HepG2 (cell line): Measurements from ENCODE around the gene HMCN1. TPM values are rescaled to one million over a fixed set of nuclear protein-coding genes. Genes with fewer than 3 reads are reported as not detected.

Experiments used
- ATAC-seq: fragments of 200-7000 bp; cut with Tn5 transposase; 3 replicates; pipeline ENCODE4 v1.9.1; 2020; ENCODE audit warnings: mild to moderate bottlenecking, moderate library complexity
- BruUV-seq: library from RNA; stranded (reverse); fragments of 400-500 nt; replicated peaks from 2 replicates; lab custom pipeline; 2021; lab: Mats Ljungman, UMichigan
- CTCF ChIA-PET: fragments of 300-600 bp; formaldehyde crosslinking; extraction: SDS; loops from one replicate; lab custom pipeline; 2021; ENCODE audit warnings: low total read pairs, inconsistent platforms, low intra/inter-chr PET ratio; lab: Yijun Ruan, JAX
- POLR2A ChIA-PET: fragments of 350-600 bp; sonication (Branson Sonifier 250); formaldehyde crosslinking; loops from one replicate; lab custom pipeline; 2020; ENCODE audit warnings: antibody characterized with exemption, inconsistent platforms; lab: Yijun Ruan, JAX
- DNase-seq: peaks from one replicate; pipeline ENCODE4 v3.0.0-alpha.2; 2015; ENCODE audit warnings: low spot score
- FAIRE-seq: peaks from 3 replicates; lab custom pipeline; 2011; peaks lifted over from hg19 to GRCh38; lab: Jason Lieb, UNC
- H2AFZ ChIP-seq: one replicate; pipeline ENCODE4 v1.6.1; 2011; ENCODE audit warnings: low read length, inconsistent platforms
- H3K27ac ChIP-seq: fragments of 300-600 bp; 3 replicates; pipeline ENCODE4 v1.8.0; 2011; ENCODE audit warnings: mixed run types, mild to moderate bottlenecking, mixed read lengths, low read length, inconsistent platforms; ENCODE audit not compliant: insufficient read depth; ENCODE audit errors: extremely low read length
- H3K27me3 ChIP-seq, 2 experiments: fragments of 200-600 bp in 1 of 2; 2 replicates in 1 of 2; 3 replicates in 1 of 2; pipeline versions ENCODE4 v1.6.0 to v1.8.0; 2011; ENCODE audit warnings: low read length in 2 of 2, mild to moderate bottlenecking in 2 of 2, moderate library complexity in 2 of 2, inconsistent platforms in 1 of 2; ENCODE audit not compliant: insufficient read depth in 2 of 2, control insufficient read depth in 1 of 2
- H3K36me3 ChIP-seq, 2 experiments: fragments of 200-600 bp in 1 of 2; replicated peaks in 1 of 2; 2 replicates in 1 of 2; 3 replicates in 1 of 2; pipeline versions ENCODE4 v1.5.1 to v1.8.0; 2011; ENCODE audit warnings: low read length in 2 of 2, inconsistent platforms in 1 of 2; ENCODE audit not compliant: insufficient read depth in 2 of 2, control insufficient read depth in 1 of 2
- H3K4me1 ChIP-seq: 2 replicates; pipeline ENCODE4 v1.5.1; 2012; ENCODE audit warnings: low read length, inconsistent platforms; ENCODE audit not compliant: insufficient read depth
- H3K4me2 ChIP-seq: 2 replicates; pipeline ENCODE4 v1.6.0; 2011; ENCODE audit warnings: low read depth, low read length, inconsistent platforms
- H3K4me3 ChIP-seq, 3 experiments: fragments of 200-600 bp in 1 of 3; sonication (generic), shearing (Covaris generic) in 1 of 3; replicated peaks in 1 of 3; 2 replicates each; pipeline ENCODE4 v1.5.1; 2011 to 2016; ENCODE audit warnings: low read length in 3 of 3, inconsistent platforms in 2 of 3, low read depth in 2 of 3, mild to moderate bottlenecking in 2 of 3, control low read depth in 1 of 3, mixed read lengths in 1 of 3; ENCODE audit not compliant: insufficient read depth in 1 of 3
- H3K79me2 ChIP-seq: one replicate; pipeline ENCODE4 v1.6.1; 2011; ENCODE audit warnings: low read length, inconsistent platforms; ENCODE audit not compliant: insufficient read depth
- H3K9ac ChIP-seq: 2 replicates; pipeline ENCODE4 v1.6.0; 2011; ENCODE audit warnings: mild to moderate bottlenecking, low read depth, low read length, inconsistent platforms; ENCODE audit not compliant: insufficient read depth
- H3K9me3 ChIP-seq: 2 replicates; pipeline ENCODE4 v1.5.1; 2012; ENCODE audit warnings: mild to moderate bottlenecking, low read length
- H4K20me1 ChIP-seq: 2 replicates; pipeline ENCODE4 v1.6.0; 2011; ENCODE audit warnings: inconsistent platforms, mild to moderate bottlenecking, low read length, moderate library complexity; ENCODE audit not compliant: insufficient read depth
- E2F1 ChIP-seq: sonication (generic); formaldehyde crosslinking; IDR thresholded peaks from 2 replicates; pipeline ENCODE4 v1.5.0; 2020; ENCODE audit warnings: missing genetic modification reagents
- KDM1A ChIP-seq: IDR thresholded peaks from 2 replicates; pipeline ENCODE4 v1.6.1; 2016; ENCODE audit warnings: missing compliant biosample characterization
- MED8 ChIP-seq: sonication (generic); formaldehyde crosslinking; IDR thresholded peaks from 2 replicates; pipeline ENCODE4 v1.8.1; 2023; ENCODE audit warnings: mild to moderate bottlenecking, missing genetic modification reagents; ENCODE audit not compliant: insufficient replicate concordance
- NFKBIZ ChIP-seq: IDR thresholded peaks from 2 replicates; pipeline ENCODE4 v1.6.1; 2018; ENCODE audit warnings: missing genetic modification reagents, missing compliant biosample characterization
- NR2F2 ChIP-seq: IDR thresholded peaks from 2 replicates; pipeline ENCODE4 v1.6.1; 2012; ENCODE audit warnings: low read depth, inconsistent platforms, borderline replicate concordance
- POLR2AphosphoS5 ChIP-seq: IDR thresholded peaks from 2 replicates; pipeline ENCODE4 v1.6.1; 2012; ENCODE audit warnings: low read depth, low read length
- ZC3H13 ChIP-seq: sonication (generic); formaldehyde crosslinking; IDR thresholded peaks from 2 replicates; pipeline ENCODE4 v1.8.1; 2023; ENCODE audit warnings: mild to moderate bottlenecking, missing genetic modification reagents, moderate library complexity
- ZNF546 ChIP-seq: sonication (generic); formaldehyde crosslinking; conservative IDR thresholded peaks from 2 replicates; pipeline ENCODE4 v1.8.1; 2023; ENCODE audit warnings: mild to moderate bottlenecking, missing genetic modification reagents
- WGBS: methylation state at CpG from one replicate; pipeline ENCODE4 v1.1.6; 2017; ENCODE audit warnings: low lambda C conversion rate; 5-methylcytosine and 5-hydroxymethylcytosine counted together
- in situ Hi-C: cut with HindIII; loops from 2 replicates; pipeline ENCODE4 v1.10.0; 2017; ENCODE audit warnings: low pct_unique_long_range_greater_than_20kb; ENCODE audit not compliant: extremely low pct_ligation_motif_present
- intact Hi-C: fragments of 100-400 bp; cut with micrococcal nuclease; formaldehyde crosslinking; loops from one replicate; pipeline ENCODE4 v1.10.0; 2022; ENCODE audit not compliant: unreplicated experiment
- polyA plus RNA-seq, 8 experiments: library from polyadenylated mRNA; depleted of rRNA in 3 of 8; stranded (reverse) in 7 of 8; unstranded in 1 of 8; fragments of >200 nt; fragmentation: Illumina TruSeq in 4 of 8; extraction: Trizol in 4 of 8; gene quantifications; 2 replicates each; pipeline versions ENCODE4 v1.2.1 to v1.2.3, GENCODE V29; 2011 to 2016; ENCODE audit warnings: low read depth in 4 of 8, missing spikeins in 1 of 8, mixed read lengths in 1 of 8; ENCODE audit not compliant: insufficient read depth in 1 of 8
- total RNA-seq, 5 experiments: library from RNA; depleted of rRNA; stranded (reverse); fragments of >200 nt; fragmentation: Illumina TruSeq; extraction: Trizol; gene quantifications; 2 replicates each; pipeline ENCODE4 v1.2.3, GENCODE V29; 2016; ENCODE audit warnings: low read depth in 1 of 5
- TF ChIP-seq, protein P1 (sequence below): fragments of 450-650 bp; IDR thresholded peaks from 2 replicates; pipeline ENCODE4 v1.6.1; 2017
- TF ChIP-seq, protein P2 (sequence below): sonication (generic); formaldehyde crosslinking; IDR thresholded peaks from 2 replicates; pipeline ENCODE4 v1.4.0; 2020; ENCODE audit warnings: missing genetic modification reagents, borderline replicate concordance

The HMCN1 gene
- total and polyA plus RNA-seq, 2 of the 13 experiments (the other 11 are each of a cell fraction or from before 2014, with no cell fraction given): 0.03 TPM; not detected in 1

- intact Hi-C loops: no loop called here
- H3K4me2 ChIP-seq: no peak overlapping the region
- no peaks in the 10 kb centered on the region for H3K36me3 ChIP-seq
- no peak overlapping the region for H3K9ac ChIP-seq
- ChIA-PET CTCF (no interaction called here), POLR2A (no interaction called here)
- no peak overlapping the region for H2AFZ ChIP-seq
- no peak overlapping the region for H3K4me3 ChIP-seq
- in situ Hi-C loops: no loop called here
- no peaks in the 10 kb centered on the region for H3K79me2 ChIP-seq
- DNase-seq (no peak), ATAC-seq (no peak), FAIRE-seq (no peak)
- no TSS peak for BruUV-seq
- H3K9me3 ChIP-seq: no peaks in the 10 kb centered on the region
- no peaks in the 10 kb centered on the region for H3K4me1 ChIP-seq
- TF ChIP-seq E2F1 (CRISPR knock-in tag) (no peak), KDM1A (CRISPR knock-in tag) (no peak), POLR2AphosphoS5 (no peak)
- TF ChIP-seq, protein P1, sequence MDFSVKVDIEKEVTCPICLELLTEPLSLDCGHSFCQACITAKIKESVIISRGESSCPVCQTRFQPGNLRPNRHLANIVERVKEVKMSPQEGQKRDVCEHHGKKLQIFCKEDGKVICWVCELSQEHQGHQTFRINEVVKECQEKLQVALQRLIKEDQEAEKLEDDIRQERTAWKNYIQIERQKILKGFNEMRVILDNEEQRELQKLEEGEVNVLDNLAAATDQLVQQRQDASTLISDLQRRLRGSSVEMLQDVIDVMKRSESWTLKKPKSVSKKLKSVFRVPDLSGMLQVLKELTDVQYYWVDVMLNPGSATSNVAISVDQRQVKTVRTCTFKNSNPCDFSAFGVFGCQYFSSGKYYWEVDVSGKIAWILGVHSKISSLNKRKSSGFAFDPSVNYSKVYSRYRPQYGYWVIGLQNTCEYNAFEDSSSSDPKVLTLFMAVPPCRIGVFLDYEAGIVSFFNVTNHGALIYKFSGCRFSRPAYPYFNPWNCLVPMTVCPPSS: no peak
- no peak overlapping the region for H3K27ac ChIP-seq
- WGBS: 68% methylated on average over 2 of the region's 2 CpGs
- H4K20me1 ChIP-seq: no peaks in the 10 kb centered on the region
- no peaks in the 10 kb centered on the region for H3K27me3 ChIP-seq
Measured at GRCh38 chr1:185701650-185702049, 32.5 kb upstream of the HMCN1 start.

GRCh38 chr1:185704181-185704580, 30.0 kb upstream of the HMCN1 start:
- TF ChIP-seq MED8 (CRISPR knock-in tag) (no peak), NR2F2 (no peak), NFKBIZ (CRISPR knock-in tag) (no peak), ZNF546 (no peak), ZC3H13 (CRISPR knock-in tag) (no peak)
- TF ChIP-seq, protein P2, sequence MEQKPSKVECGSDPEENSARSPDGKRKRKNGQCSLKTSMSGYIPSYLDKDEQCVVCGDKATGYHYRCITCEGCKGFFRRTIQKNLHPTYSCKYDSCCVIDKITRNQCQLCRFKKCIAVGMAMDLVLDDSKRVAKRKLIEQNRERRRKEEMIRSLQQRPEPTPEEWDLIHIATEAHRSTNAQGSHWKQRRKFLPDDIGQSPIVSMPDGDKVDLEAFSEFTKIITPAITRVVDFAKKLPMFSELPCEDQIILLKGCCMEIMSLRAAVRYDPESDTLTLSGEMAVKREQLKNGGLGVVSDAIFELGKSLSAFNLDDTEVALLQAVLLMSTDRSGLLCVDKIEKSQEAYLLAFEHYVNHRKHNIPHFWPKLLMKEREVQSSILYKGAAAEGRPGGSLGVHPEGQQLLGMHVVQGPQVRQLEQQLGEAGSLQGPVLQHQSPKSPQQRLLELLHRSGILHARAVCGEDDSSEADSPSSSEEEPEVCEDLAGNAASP: no peak
- Histone ChIP-seq H3K27me3 (no peaks in the 10 kb centered on the region), H3K4me1 (no peaks in the 10 kb centered on the region), H2AFZ (no peak overlapping the region), H4K20me1 (no peaks in the 10 kb centered on the region), H3K9ac (no peak overlapping the region), H3K4me3 (no peak overlapping the region), H3K36me3 (no peaks in the 10 kb centered on the region), H3K4me2 (no peak overlapping the region), H3K9me3 (no peaks in the 10 kb centered on the region), H3K79me2 (no peaks in the 10 kb centered on the region), H3K27ac (no peak overlapping the region)
- in situ Hi-C loops: no loop called here
- no TSS peak for BruUV-seq
- 84% methylated on average over 3 of the region's 3 CpGs for WGBS
- CTCF ChIA-PET: no interaction called here
- no peak for DNase-seq
- intact Hi-C loops: no loop called here
- no peak for FAIRE-seq
- ATAC-seq: no peak
- POLR2A ChIA-PET: no interaction called here
